Measurements from ENCODE around the gene CD96.
"Not testable (repeated sequence)": the region's sequence is repeated elsewhere in the genome, so short reads cannot be mapped to it uniquely, and the experiment has no call there.

CD96 gene

GRCh38 chr3:111561902-111562301 lies 19.9 kb downstream of the CD96 start:
- DNase-seq = not testable (repeated sequence)

- DNase-seq = no peak
Observed at GRCh38 chr3:111566844-111567243, 24.8 kb downstream of the CD96 start.

GRCh38 chr3:111568355-111568754 lies 26.4 kb downstream of the CD96 start:
- no peak for DNase-seq

- DNase-seq = no peak
Observed at GRCh38 chr3:111568911-111569310, 26.9 kb downstream of the CD96 start.

GRCh38 chr3:111570404-111571030 lies 28.5 kb downstream of the CD96 start:
- no peak for DNase-seq

GRCh38 chr3:111571282-111571681 lies 29.3 kb downstream of the CD96 start:
- no peak for DNase-seq

GRCh38 chr3:111571907-111572460 lies 30.0 kb downstream of the CD96 start:
- peak; percentile 49 for DNase-seq

- DNase-seq = no peak
Observed at GRCh38 chr3:111577113-111577512, 35.1 kb downstream of the CD96 start.

GRCh38 chr3:111577798-111578685 lies 36.0 kb downstream of the CD96 start:
- no peak for DNase-seq

GRCh38 chr3:111578867-111579266 lies 36.9 kb downstream of the CD96 start:
- DNase-seq = no peak

- DNase-seq = no peak
Observed at GRCh38 chr3:111579495-111579894, 37.5 kb downstream of the CD96 start.

GRCh38 chr3:111581403-111582119 lies 39.6 kb downstream of the CD96 start:
- DNase-seq = no peak

GRCh38 chr3:111582120-111582474 lies 40.1 kb downstream of the CD96 start:
- no peak for DNase-seq

GRCh38 chr3:111584744-111585143 lies 42.7 kb downstream of the CD96 start:
- no peak for DNase-seq

- DNase-seq = no peak
Observed at GRCh38 chr3:111585217-111585616, 43.2 kb downstream of the CD96 start.

GRCh38 chr3:111588527-111588926 lies 46.5 kb downstream of the CD96 start:
- no peak for DNase-seq

- no peak for DNase-seq
Observed at GRCh38 chr3:111589303-111590142, 47.5 kb downstream of the CD96 start.

- DNase-seq = no peak
Observed at GRCh38 chr3:111590143-111590491, 48.1 kb downstream of the CD96 start.

- DNase-seq = no peak
Observed at GRCh38 chr3:111591555-111591954, 49.6 kb downstream of the CD96 start.

GRCh38 chr3:111592143-111592542 lies 50.1 kb downstream of the CD96 start:
- DNase-seq = no peak

GRCh38 chr3:111592936-111593335 lies 50.9 kb downstream of the CD96 start:
- DNase-seq = no peak

GRCh38 chr3:111593666-111594065 lies 51.7 kb downstream of the CD96 start:
- DNase-seq = no peak

GRCh38 chr3:111594205-111594604 lies 52.2 kb downstream of the CD96 start:
- no peak for DNase-seq

Data from stimulated activated CD4-positive, alpha-beta T cell treated with anti-CD3 and anti-CD28 coated beads, Interleukin-15, amount 100 ng/mL, for 24 hours (primary cell).